HG03565 (cell line): ENCODE data around the gene PPP6R1.

Source experiments
- ATAC-seq: cut with Tn5 transposase; IDR thresholded peaks from one replicate; pipeline ENCODE4 v1.9.1; 2021; ENCODE audit warnings: mild to moderate bottlenecking, moderate library complexity; ENCODE audit not compliant: unreplicated experiment

PPP6R1 gene

GRCh38 chr19:55189403-55189835 is 69.4 kb downstream of the PPP6R1 start:
- ATAC-seq: no peak

GRCh38 chr19:55188625-55189024 is 70.2 kb downstream of the PPP6R1 start:
- ATAC-seq: no peak

GRCh38 chr19:55186080-55186479 is 72.7 kb downstream of the PPP6R1 start:
- ATAC-seq: no peak

- ATAC-seq: no peak
Measured at GRCh38 chr19:55181740-55182139, 77.1 kb downstream of the PPP6R1 start.
